Common myeloid progenitor, CD34-positive (primary cell): ENCODE results near the gene COL27A1.

Experiments used
- CTCF ChIA-PET: fragments of 350-600 bp; sonication (Branson Sonifier 250); formaldehyde crosslinking; loops from one replicate; lab custom pipeline; 2021; ENCODE audit warnings: antibody characterized with exemption; lab: Charles Lee
- POLR2A ChIA-PET: fragments of 350-600 bp; sonication (Branson Sonifier 250); formaldehyde crosslinking; loops from one replicate; lab custom pipeline; 2021; ENCODE audit warnings: antibody characterized with exemption; lab: Charles Lee
- DNase-seq, 3 donors: peaks; one replicate each; pipeline versions ENCODE4 v3.0.0 to v3.0.0-alpha.2; 2013
- H3K27ac ChIP-seq, 2 experiments: 1 replicate in 1 of 2; 2 replicates in 1 of 2; pipeline ENCODE4 v1.7.0; 2013; ENCODE audit warnings: inconsistent platforms in 2 of 2, low read length in 2 of 2, mild to moderate bottlenecking in 2 of 2, low read depth in 1 of 2, moderate library complexity in 1 of 2; ENCODE audit not compliant: severe bottlenecking in 2 of 2, insufficient read depth in 1 of 2, poor library complexity in 1 of 2
- H3K27me3 ChIP-seq, 5 experiments: replicated peaks in 2 of 5; 1 replicate in 3 of 5; 2 replicates in 2 of 5; pipeline versions ENCODE4 v1.6.1 to v1.7.0; 2013; ENCODE audit warnings: low read length in 4 of 5, mild to moderate bottlenecking in 2 of 5, moderate library complexity in 2 of 5, inconsistent platforms in 1 of 5; ENCODE audit not compliant: insufficient read depth in 5 of 5, control insufficient read depth in 4 of 5
- H3K36me3 ChIP-seq, 4 experiments: 1 replicate in 2 of 4; 2 replicates in 2 of 4; pipeline versions ENCODE4 v1.6.1 to v1.7.0; 2013; ENCODE audit warnings: low read length in 3 of 4, control low read depth in 1 of 4, mild to moderate bottlenecking in 1 of 4; ENCODE audit not compliant: control insufficient read depth in 4 of 4, insufficient read depth in 4 of 4
- H3K4me1 ChIP-seq, 4 experiments: 1 replicate in 3 of 4; 2 replicates in 1 of 4; pipeline versions ENCODE4 v1.6.1 to v1.7.1; 2013; ENCODE audit warnings: low read length in 3 of 4, mild to moderate bottlenecking in 3 of 4, control low read depth in 1 of 4, inconsistent platforms in 1 of 4, moderate library complexity in 1 of 4; ENCODE audit not compliant: control insufficient read depth in 4 of 4, insufficient read depth in 4 of 4; ENCODE audit errors: control extremely low read depth in 1 of 4
- H3K4me3 ChIP-seq, 7 experiments: 1 replicate in 4 of 7; 2 replicates in 3 of 7; pipeline versions ENCODE4 v1.5.1 to v1.7.0; 2013; ENCODE audit warnings: mild to moderate bottlenecking in 7 of 7, low read length in 6 of 7, moderate library complexity in 6 of 7, inconsistent platforms in 2 of 7, low read depth in 2 of 7, control low read depth in 1 of 7; ENCODE audit not compliant: insufficient read depth in 4 of 7, control insufficient read depth in 1 of 7; ENCODE audit errors: extremely low read depth in 1 of 7
- H3K9me3 ChIP-seq, 5 experiments: 1 replicate in 4 of 5; 2 replicates in 1 of 5; pipeline versions ENCODE4 v1.6.1 to v1.7.1; 2013; ENCODE audit warnings: low read length in 4 of 5, mild to moderate bottlenecking in 2 of 5, inconsistent platforms in 1 of 5, low read depth in 1 of 5, moderate library complexity in 1 of 5; ENCODE audit not compliant: control insufficient read depth in 4 of 5, insufficient read depth in 2 of 5; ENCODE audit errors: control extremely low read depth in 1 of 5
- WGBS: methylation state at CpG from one replicate; pipeline ENCODE4 v1.1.5; 2013; ENCODE audit not compliant: insufficient coverage; 5-methylcytosine and 5-hydroxymethylcytosine counted together

Gene COL27A1

DNA sequence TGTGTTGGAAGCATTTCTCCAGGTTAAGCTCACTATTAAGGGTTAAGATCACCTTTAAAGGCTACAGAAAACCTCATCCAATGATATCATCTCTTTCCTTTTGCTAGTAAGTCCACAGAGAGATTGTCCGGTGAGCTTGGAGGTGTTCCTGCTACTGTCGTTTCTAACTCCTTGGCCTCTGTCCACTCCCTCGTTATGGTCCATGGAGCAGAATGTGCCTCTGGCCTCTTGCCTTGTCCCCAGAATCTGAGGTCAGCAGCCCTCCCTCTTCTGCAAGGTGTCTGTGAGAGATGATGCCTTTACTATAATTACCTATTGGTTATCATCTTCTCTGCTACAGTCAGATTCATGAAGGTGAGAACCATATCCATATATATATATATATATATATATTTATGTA lies 189.4 kb downstream of the COL27A1 start:
- POLR2A ChIA-PET, result no interaction called here
- Histone ChIP-seq H3K4me3 (no peak overlapping the region), H3K9me3 (no peaks in the 10 kb centered on the region), H3K4me1 (peaks cover 0 to 22% (median 11%) of the 10 kb centered on the region in 4 experiments), H3K27ac (no peak overlapping the region), H3K36me3 (peaks cover 28 to 98% (median 84%) of the 10 kb centered on the region in 4 experiments), H3K27me3 (no peaks in the 10 kb centered on the region)
- no peak for DNase-seq
- CTCF ChIA-PET, result interaction anchor here (1.2 kb wide), 1 partner anchor 61 kb away, joined by 5 read pairs; no protein-coding TSS in a partner anchor
- WGBS, result 94% methylated on average over 3 of the region's 3 CpGs

DNA sequence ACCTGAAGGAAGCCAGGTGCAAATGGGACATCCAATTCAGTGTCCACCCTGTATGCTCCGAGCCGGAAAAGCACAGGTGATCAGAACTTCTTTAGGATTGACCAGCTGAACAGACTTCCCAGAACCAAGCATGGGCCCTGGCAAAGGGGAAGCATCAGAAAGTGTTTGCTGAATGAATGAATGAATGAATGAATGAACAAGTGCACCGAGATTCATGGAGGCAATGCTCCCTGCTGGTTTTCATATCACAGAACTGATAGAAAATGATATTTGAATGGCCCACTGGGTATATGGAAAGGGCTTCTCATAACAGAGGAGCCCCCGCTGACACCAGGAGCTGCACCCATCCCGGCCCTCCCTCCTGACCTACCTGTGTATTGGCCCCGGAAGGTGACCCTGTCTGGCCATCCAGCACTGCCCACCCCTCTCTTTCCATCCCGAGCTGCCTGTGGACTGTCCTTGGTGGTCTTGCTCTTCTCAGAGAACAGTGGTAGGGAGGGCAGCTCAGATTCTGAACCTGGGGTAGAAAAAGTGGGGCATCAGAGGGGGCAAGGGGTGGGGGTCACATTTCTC lies 190.2 kb downstream of the COL27A1 start:
- WGBS, result 95% methylated on average over 3 of the region's 7 CpGs
- H3K36me3 ChIP-seq, result peaks cover 29 to 98% (median 87%) of the 10 kb centered on the region in 4 experiments
- DNase-seq, result no peak
- H3K27ac ChIP-seq, result no peak overlapping the region
- no peaks in the 10 kb centered on the region for H3K9me3 ChIP-seq
- no peak overlapping the region for H3K4me3 ChIP-seq
- POLR2A ChIA-PET, result interaction anchor here (0.6 kb wide), 1 partner anchor 886 kb away, joined by 6 read pairs; no protein-coding TSS in a partner anchor
- CTCF ChIA-PET, result interaction anchor here (0.6 kb wide), 1 partner anchor 774 kb away, joined by 3 read pairs; no protein-coding TSS in a partner anchor
- peaks cover 0 to 22% (median 14%) of the 10 kb centered on the region in 4 experiments for H3K4me1 ChIP-seq
- H3K27me3 ChIP-seq, result no peaks in the 10 kb centered on the region

DNA sequence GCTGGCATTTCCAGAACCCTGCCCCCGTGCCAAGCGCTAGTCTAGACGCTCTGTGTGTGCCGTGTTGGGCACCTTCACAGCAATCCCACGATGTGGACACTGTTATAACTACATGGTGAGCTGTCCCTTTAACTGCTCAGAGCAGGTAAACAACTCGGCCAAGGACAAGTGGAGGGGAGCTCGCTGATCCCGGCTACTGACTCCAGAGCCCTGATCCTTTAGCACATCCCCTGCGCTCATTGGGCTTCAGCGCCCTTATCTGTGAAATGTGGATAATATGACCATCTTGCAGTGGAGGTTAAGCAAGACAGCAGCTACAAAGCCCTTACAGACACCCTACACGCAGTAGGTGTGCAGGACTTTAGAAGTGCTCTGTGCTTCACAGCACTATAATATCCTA lies 190.8 kb downstream of the COL27A1 start:
- ChIA-PET POLR2A (interaction anchor here (0.6 kb wide), 1 partner anchor 887 kb away, joined by 6 read pairs; no protein-coding TSS in a partner anchor), CTCF (interaction anchor here (0.6 kb wide), 1 partner anchor 775 kb away, joined by 3 read pairs; no protein-coding TSS in a partner anchor)
- H3K4me3 ChIP-seq, result no peak overlapping the region
- H3K9me3 ChIP-seq, result no peaks in the 10 kb centered on the region
- H3K27me3 ChIP-seq, result no peaks in the 10 kb centered on the region
- peaks cover 0 to 20% (median 14%) of the 10 kb centered on the region in 4 experiments for H3K4me1 ChIP-seq
- 98% methylated on average over 10 of the region's 11 CpGs for WGBS
- H3K36me3 ChIP-seq, result peaks cover 30 to 98% (median 86%) of the 10 kb centered on the region in 4 experiments
- DNase-seq, result no peak
- H3K27ac ChIP-seq, result no peak overlapping the region

DNA sequence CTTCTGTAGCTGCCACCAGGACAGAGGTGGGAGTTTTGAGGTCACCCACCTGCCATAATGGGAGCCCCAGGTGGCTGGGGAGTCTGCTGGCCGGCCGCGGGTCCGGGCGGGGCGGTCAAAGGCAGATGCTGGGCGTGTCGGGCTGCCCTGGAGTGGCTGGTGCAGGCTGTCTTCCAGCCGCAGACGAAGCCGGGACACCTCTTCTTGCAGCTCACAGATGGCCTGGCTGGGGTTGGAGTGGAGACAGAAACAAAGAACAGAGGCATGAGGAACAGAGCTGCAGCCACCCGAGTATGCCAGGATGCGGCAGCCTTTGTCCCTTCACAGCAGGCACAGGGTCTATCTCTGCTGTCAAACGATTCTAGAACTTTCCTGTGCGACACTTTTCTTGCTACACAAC lies 192.3 kb downstream of the COL27A1 start:
- no peak for DNase-seq
- H3K4me1 ChIP-seq, result peaks cover 0 to 20% (median 14%) of the 10 kb centered on the region in 4 experiments
- 95% methylated on average over 15 of the region's 15 CpGs for whole genome bisulfite sequencing
- no peaks in the 10 kb centered on the region for H3K9me3 ChIP-seq
- H3K36me3 ChIP-seq, result peaks cover 27 to 96% (median 80%) of the 10 kb centered on the region in 4 experiments
- H3K27me3 ChIP-seq, result no peaks in the 10 kb centered on the region
- no peak overlapping the region for H3K4me3 ChIP-seq
- CTCF ChIA-PET, result interaction anchor here (1.2 to 1.5 kb wide), 2 partner anchors 18 to 41 kb away, joined by 3 read pairs; partner anchors contain the start of gene AKNA
- no peak overlapping the region for H3K27ac ChIP-seq
- POLR2A ChIA-PET, result no interaction called here

DNA sequence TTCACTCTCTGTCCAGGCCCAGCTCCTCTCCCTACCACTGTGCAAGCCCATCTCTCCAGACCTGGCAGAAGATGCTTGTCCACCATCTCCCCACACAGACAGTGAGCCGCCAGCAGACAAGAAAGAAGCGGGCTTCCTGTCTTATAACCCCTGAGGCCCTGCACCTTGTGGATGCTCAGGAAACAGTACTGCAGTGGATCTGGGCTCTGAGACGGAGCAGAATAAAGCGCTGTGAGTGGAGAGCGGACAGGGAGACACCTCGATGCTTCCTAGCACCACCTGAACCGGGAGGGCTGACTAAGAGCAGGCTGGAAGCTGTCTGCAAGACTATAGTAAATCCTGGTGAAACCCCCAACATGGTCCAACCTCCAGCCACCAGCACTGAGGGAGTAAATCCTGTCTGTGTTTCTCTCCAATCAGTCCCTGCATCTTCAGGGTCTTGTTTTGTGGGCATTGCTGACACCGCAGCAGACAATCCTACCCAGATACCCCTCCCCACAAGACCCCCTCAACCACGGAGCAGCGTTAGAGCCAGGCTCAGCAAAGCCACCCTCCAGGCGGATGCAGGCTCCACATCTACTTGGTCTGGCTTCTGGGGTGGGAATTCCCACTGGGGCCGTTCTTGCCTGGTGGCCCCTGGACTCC lies 193.0 kb downstream of the COL27A1 start:
- H3K36me3 ChIP-seq, result peaks cover 21 to 95% (median 75%) of the 10 kb centered on the region in 4 experiments
- CTCF ChIA-PET, result interaction anchor here (1.0 to 1.5 kb wide), 3 partner anchors 17 to 58 kb away, joined by 3 read pairs; partner anchors contain the start of gene AKNA
- POLR2A ChIA-PET, result no interaction called here

DNA sequence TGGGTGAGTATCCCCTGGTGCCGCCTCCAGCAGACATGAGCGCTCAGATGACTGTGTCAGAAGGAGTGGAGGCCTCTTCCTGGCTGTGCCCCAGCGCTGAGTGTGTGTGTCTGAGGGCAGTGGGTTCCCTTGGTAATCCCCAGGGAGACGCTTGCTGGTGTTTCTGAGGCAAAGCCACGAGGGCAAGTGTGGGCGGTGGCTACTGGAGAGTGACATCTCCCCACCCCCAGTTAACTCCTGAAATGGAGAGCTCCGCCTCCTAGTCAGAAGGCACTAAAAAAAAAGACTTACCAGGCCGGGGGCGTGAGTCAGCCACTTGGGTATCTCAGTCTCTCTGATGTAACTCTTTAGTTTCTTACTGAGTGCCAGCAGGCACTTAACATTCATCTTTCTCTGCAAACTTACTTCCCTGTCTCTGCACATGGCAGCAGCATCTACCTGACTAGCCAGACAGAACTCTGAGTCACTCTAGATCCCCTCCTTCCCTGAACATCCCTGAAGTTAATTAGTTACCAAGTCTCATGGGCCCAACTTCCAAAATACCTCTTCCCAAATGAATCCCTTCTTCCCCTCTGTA lies 193.7 kb downstream of the COL27A1 start:
- CTCF ChIA-PET, result interaction anchor here (1.0 to 1.2 kb wide), 2 partner anchors 16 to 57 kb away, joined by 3 read pairs; no protein-coding TSS in a partner anchor
- H3K27ac ChIP-seq, result peak overlapping the region in 1 of 2 experiments; percentile 27
- peak; percentile 73 to 91 (median 90) for DNase-seq
- POLR2A ChIA-PET, result interaction anchor here (0.8 kb wide), 1 partner anchor 120 kb away, joined by 3 read pairs; no protein-coding TSS in a partner anchor
- H3K4me3 ChIP-seq, result no peak overlapping the region
- H3K27me3 ChIP-seq, result no peaks in the 10 kb centered on the region
- WGBS, result 42% methylated on average over 9 of the region's 9 CpGs
- H3K9me3 ChIP-seq, result no peaks in the 10 kb centered on the region
- peaks cover 0 to 20% (median 14%) of the 10 kb centered on the region in 4 experiments for H3K4me1 ChIP-seq
- H3K36me3 ChIP-seq, result peaks cover 17 to 93% (median 71%) of the 10 kb centered on the region in 4 experiments

More for the DNA sequence above, 193.0 kb downstream of the COL27A1 start:
- Histone ChIP-seq H3K4me3 (no peak overlapping the region), H3K27ac (peak overlapping the region in 1 of 2 experiments; percentile 27), H3K9me3 (no peaks in the 10 kb centered on the region), H3K27me3 (no peaks in the 10 kb centered on the region), H3K4me1 (peaks cover 0 to 20% (median 14%) of the 10 kb centered on the region in 4 experiments)
- no peak for DNase-seq
- 89% methylated on average over 9 of the region's 12 CpGs for WGBS
